GM15510 (cell line): ENCODE measurements around the gene MEGF8.
A peak's percentile ranks its signal among the peaks of the same experiment; 100 is the strongest.

Experiments used
- POLR2A ChIP-seq: IDR thresholded peaks from 3 replicates; pipeline ENCODE4 v1.6.1; 2011; ENCODE audit warnings: borderline replicate concordance; ENCODE audit not compliant: insufficient read length; ENCODE audit errors: extremely low read depth

The MEGF8 gene

GRCh38 chr19:42412661-42413076, 87.2 kb downstream of the MEGF8 start:
- no peak for TF ChIP-seq POLR2A

- TF ChIP-seq POLR2A, result no peak
Observed at GRCh38 chr19:42419309-42419708, 93.9 kb downstream of the MEGF8 start.

- no peak for TF ChIP-seq POLR2A
Observed at GRCh38 chr19:42420055-42420544, 94.7 kb downstream of the MEGF8 start.

GRCh38 chr19:42421101-42421500, 95.7 kb downstream of the MEGF8 start:
- no peak for TF ChIP-seq POLR2A

GRCh38 chr19:42421591-42422031, 96.2 kb downstream of the MEGF8 start:
- TF ChIP-seq POLR2A, result no peak

GRCh38 chr19:42422092-42422900, 96.9 kb downstream of the MEGF8 start:
- no peak for TF ChIP-seq POLR2A

GRCh38 chr19:42422901-42423461, 97.5 kb downstream of the MEGF8 start:
- no peak for TF ChIP-seq POLR2A

GRCh38 chr19:42423462-42424344, 98.3 kb downstream of the MEGF8 start:
- peak; percentile 26 for TF ChIP-seq POLR2A

GRCh38 chr19:42424345-42424707, 98.9 kb downstream of the MEGF8 start:
- TF ChIP-seq POLR2A, result no peak

GRCh38 chr19:42424712-42425131, 99.3 kb downstream of the MEGF8 start:
- no peak for TF ChIP-seq POLR2A

- TF ChIP-seq POLR2A, result no peak
Observed at GRCh38 chr19:42426643-42427042, 101.2 kb downstream of the MEGF8 start.

- TF ChIP-seq POLR2A, result no peak
Observed at GRCh38 chr19:42427313-42427712, 101.9 kb downstream of the MEGF8 start, which contains the start of gene LIPE. TSS of gene LIPE (minus strand) at chr19:42427388. CDS start at chr19:42427149, 239 bp downstream.
